ENCODE results near the gene SLC39A7.

- TF ChIP-seq CTCF (IDR thresholded peaks at IDR 0.05) (no peak), POLR2AphosphoS5 (IDR thresholded peaks at IDR 0.05) (no peak), POLR2A (IDR thresholded peaks at IDR 0.05) (no peak)
Measured at GRCh38 chr6:33199687-33200218, 914 bp upstream of the SLC39A7 start.

Data from gastroesophageal sphincter (tissue), 3 donors.